NCI-H2107 (cell line): Measurements from ENCODE around the gene MEGF6.

Source experiments
- DNase-seq: peaks from one replicate; lab custom pipeline; 2025; lab: John Stamatoyannopoulos, UW

Gene MEGF6

DNA sequence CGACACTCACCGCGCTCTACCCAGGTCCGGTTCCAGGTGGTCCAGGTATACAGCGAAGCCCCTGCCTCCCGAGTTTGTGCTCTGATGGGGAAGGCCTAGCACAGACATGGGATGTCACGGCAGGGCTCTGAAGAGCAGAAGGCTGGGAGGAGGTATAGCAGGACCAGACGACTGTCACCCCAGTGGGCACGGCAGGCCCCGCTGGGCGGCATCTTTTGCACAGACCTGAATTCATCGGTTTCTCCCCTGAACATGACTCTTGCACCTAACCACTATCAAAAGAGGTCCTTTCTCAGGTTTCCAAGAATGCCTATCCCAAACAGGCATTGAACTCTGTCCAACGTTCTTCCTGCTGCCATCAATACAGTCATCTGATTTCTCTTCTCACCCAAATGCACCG lies 126.3 kb downstream of the MEGF6 start:
- DNase-seq, result no peak

DNA sequence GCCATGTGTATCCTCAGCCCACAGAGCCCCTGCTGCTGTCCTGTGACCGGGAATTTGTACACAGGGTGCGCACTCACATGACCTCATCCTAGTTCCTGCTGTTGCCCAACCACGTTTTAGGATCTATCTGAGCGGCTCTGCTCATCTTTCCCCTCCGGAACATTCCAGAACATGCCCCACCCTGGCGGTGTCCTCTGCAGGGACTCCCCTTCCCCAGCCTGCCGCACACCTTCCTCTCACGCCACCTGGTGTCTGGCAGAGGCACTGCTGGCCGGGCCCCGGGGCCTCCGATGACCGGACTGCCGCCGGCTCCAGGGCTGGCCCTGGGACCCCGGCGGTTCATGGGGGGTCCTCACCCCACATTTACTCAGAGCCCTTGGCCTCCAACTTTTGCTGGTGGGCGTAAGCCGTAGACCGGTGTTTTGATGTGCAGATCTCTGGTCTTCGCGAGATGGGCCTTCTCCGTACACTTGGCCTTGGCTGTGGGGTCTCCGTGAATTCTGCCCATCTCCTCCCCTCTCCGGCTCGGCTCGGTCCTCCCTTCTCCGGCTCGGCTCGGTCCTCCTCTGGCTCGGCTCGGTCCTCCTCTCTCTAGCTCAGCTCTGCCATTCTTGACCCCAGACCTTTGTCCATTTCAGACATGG lies 127.4 kb downstream of the MEGF6 start:
- DNase-seq, result no peak

DNA sequence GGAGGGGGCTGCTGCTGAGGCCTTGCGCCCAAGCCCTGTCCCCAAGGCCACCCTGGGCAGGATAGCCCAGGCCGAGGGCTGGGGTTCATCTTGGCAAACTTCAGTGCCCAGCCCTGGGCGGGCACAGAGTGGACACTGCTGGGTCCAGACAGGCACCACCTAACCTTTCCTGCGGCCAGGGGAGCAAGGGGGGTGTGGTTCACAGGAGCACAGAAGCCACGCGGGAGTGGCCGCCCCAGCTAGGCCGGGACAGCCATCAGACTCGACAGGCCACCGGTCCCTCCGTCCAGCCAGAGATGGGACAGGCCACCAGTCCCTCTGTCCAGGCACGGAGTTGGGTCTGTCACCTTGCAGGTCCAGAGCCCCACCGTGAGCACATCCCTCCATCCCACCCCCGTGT lies 127.9 kb downstream of the MEGF6 start:
- DNase-seq, result no peak

DNA sequence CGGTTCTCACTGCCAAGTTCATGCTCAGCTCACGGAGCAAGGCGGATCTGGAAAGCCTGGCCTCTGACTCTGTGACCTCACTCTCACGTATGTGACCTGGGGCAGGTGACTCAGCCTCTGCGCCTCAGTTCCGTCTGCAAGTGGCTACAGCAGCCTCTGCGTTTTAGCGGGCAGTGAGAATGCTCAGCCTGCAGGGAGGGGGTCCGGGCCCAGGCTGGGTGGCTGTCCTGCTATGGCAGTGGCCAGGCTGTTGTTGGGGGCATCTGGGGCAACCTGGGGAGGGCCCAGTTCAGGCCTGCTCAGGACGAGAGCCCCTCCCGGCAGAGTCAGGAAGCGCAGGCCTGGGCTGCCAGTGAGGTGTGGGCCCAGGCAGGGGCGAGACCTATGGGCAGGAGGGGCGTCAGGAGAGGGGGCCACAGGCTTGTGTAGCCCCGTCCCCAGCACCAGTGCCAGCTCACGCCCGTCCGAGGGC lies 128.9 kb downstream of the MEGF6 start:
- no peak for DNase-seq

DNA sequence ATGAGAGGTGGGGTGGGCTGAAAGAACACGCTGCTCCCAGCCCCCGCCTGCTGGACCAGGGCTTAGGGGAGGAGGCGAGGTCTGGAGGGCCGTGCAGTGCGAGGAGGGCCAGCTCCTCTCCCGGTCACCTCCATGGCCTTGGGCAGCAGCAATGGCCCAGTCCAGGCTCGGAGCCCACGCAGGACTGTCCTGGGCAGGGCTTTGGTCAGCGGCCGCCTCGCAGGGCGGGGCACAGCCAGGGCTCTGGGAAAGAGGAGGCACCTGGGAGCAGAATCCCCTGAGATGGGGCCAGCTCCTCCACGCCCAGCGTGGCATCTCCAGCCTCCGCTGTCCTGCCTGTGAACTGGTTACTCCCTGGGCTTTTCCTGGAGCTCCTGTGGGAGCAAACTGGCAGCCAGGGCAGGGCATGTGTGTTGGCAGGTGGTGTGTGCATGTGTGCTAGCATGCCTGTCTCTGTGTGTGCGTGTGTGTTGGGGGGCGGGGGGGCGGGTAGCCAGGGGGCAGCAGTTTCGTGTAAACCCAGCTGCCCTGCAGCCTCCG lies 129.4 kb downstream of the MEGF6 start:
- DNase-seq, result no peak

DNA sequence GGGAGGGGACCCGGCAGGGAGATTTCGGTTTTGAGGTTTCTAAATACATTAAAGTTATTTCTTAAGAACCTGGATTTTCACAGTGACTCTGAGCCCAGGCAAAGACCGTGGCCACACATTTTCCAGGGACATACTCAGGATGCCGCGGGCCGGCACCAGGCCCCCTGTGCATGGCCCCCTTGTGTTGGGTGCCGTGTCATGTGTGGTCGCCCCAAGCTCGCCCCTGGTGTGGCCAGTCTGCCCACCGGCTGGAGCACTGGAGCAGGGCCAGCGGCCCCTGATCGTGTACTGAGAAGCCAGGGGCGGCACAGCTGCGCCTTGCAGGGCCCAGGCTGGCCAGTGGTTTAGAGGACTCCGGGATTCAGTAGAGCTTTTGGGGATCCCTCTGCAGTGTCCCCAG lies 130.3 kb downstream of the MEGF6 start:
- no peak for DNase-seq

DNA sequence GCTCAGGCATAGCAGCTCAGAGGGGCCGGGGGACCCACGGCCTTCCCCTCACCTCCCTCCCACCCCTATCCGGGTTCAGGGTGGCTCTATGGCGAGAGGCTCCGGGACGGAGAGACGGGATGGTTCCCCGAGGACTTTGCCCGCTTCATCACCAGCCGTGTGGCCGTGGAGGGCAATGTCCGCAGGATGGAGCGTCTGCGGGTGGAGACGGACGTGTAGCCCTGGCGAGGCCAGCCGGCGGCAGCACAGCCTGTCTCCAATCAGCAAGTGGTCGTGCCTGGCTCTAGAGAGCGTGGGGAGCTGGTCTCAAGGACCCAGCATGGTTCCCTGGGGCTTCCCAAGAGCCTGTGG lies 131.0 kb downstream of the MEGF6 start:
- no peak for DNase-seq

DNA sequence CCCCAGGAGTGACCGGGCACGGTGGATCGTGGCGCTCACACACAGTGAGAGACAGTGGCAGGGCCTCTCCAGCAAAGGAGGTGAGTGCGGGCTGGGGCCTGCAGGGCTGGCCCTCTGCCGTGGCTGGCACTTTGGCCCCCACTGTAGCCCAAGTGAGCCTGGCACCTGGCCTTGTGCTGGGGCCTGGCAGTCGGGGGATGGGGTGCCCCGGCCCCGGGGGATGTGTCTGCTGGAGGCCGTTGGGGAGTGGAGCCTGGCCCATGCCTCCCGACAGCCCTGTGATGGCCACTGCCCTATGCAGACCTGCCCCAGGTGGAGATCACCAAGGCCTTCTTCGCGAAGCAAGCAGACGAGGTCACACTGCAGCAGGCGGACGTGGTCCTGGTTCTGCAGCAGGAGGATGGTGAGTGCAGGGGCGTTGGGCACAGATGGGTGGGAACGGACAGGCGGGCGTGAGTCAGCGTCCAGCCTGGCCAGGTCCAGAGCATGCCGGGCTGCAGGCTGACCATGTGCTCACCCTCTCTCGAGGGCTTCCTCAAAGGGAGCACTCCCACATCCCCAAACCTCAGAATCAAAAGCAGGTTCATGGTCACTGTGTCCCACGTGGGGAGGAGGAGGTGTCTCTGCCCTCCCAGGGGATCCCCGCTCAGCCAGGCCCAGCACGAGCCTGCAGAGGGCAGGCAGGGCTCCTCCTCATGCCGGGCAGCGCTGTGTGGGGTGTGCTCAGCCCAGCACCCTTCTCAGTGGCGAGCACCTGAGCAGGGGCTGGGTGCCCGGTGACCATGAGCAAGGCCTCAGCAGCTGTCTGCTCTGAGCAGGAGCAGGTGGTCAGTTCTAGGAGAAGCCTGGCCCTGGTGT lies 131.6 kb downstream of the MEGF6 start:
- no peak for DNase-seq

DNA sequence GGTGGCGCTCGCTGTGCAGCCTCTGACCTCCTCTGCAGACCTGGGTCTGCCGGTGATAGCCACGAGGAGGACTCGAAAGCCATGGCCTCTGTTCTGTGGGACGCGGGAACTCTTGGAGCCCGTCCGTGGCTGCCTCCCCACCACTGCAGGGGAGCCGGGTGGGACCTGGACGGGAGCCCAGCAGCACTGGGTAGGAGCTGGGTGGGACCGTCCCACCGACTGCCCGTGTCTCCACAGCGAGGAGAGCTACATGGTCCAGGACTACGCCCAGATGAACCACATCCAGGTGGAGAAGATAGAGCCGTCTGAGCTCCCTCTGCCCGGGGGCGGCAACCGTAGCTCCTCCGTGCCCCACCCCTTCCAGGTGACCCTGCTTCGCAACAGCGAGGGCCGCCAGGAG lies 133.1 kb downstream of the MEGF6 start:
- no peak for DNase-seq

DNA sequence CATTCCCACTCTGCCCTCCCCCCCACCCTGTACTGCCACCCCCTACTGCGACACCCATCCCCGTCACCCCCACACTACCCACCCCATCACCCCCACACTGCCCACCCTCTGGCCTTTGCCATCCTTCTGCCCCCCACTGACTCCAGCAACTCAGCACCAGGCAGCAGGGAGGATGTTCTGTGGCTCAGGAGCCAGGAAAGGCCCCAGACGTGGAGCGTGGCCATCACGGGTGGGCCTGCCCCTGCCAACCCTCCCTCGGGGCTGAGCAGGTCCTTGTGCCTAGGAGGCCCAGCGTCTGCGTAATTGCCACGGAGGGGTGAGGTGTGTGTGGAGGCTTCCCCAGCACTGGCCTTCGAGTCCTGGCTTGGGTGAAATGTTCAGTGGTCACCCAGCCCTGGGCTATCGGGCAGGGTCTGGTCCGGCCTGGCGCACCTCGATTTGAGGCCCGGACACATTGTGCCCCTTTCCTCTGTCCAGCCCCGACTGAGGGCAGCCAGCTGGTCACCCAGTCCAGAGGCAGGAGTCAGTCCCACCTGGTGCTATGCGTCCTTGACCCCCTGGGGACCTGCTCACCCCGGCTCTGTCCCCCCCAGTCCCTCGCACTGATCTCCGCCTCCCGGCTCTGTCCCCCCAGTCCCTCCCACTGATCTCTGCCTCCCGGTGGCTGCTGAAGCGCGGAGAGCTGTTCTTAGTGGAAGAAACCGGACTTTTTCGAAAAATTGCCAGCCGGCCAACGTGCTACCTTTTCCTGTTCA lies 133.9 kb downstream of the MEGF6 start:
- no peak for DNase-seq

DNA sequence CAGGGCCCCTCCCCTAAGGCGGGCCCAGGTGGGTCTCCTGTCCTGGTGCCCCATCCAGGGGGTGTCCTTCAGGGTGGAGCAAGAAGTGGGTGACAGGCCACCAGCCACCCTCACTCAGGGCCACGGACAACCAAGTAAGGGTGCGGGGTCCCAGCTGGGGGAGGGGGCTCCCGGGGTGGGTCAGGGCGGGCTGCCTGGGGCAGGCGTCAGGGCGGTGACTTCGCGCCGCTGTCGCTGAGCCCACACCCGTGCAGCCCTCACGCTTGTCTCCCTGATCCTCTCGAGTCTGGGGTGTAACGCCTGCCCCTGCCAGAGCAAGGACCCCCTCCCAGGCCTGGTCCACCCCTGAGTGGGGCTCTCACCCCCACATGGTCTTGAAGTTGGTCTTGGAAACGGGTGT lies 134.6 kb downstream of the MEGF6 start:
- DNase-seq, result no peak

DNA sequence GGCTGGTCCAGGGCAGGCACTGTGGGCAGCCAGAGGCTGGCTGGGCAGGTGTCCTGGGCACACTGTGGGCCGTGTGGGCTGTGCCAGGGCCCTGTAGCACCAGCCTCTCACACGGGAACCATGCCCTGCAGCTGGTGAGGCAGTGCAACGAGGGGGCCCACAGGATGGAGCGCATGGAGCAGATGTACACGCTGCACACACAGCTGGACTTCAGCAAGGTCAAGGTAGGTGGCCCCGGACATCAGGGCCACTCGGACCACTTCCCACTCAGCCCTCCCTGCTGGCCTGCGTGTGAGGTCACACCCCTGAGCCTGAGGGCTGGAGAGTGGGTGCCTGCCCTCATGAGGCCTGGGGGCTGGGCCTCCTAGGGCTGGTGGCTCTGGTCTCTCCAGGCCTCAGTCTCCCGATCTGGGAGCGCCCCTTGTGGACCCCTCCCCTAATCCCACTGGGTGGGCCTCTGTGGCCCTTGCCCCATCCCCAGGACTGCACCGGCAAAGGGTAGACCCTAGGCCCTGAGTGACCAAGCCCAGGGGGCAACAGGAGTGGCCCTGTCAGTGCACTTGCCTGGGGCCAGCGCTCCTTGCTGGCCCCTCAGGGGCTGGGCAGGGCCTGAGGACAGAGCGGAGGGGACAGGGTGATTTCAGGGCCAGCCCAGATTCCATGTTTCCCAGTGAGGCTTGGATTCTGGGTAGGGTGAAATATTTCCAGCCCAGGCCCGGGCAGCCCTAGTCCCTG lies 135.3 kb downstream of the MEGF6 start:
- DNase-seq, result no peak

DNA sequence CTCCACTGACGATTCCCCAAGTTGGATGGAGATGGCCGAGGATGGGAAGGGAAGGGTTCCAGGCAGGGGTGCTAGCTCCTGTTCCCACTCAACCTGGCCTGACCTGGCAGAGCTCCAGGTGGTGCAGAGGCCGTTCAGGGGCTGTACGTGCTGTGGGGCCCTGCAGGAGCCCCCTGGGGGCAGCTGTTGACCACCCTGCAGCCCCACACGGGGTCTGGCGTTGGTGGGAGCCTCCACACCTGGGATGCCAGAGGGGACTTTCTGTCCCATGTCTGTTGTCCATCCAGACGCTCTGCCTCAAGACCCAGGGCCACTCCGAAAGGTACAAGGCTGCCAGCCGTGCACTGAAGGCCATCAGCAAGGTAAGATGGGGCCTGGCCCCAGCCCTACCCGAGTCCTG lies 136.9 kb downstream of the MEGF6 start:
- no peak for DNase-seq

DNA sequence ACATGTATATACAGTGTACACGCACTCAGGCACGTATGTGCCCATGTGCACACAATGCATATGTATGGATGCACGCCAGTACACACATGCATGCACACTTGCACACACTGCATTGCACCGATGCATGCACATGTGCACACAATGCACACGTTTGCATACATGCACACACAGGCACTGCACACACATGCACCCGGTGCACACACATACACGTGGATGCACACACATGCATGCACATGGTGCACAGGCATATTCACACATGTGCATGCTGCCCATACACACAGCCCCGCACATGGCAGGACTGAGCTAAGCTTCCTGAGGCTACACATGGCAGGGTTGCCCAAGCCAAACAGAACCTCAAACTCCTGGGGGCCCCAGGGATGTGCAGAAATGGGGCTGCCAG lies 137.3 kb downstream of the MEGF6 start:
- no peak for DNase-seq

DNA sequence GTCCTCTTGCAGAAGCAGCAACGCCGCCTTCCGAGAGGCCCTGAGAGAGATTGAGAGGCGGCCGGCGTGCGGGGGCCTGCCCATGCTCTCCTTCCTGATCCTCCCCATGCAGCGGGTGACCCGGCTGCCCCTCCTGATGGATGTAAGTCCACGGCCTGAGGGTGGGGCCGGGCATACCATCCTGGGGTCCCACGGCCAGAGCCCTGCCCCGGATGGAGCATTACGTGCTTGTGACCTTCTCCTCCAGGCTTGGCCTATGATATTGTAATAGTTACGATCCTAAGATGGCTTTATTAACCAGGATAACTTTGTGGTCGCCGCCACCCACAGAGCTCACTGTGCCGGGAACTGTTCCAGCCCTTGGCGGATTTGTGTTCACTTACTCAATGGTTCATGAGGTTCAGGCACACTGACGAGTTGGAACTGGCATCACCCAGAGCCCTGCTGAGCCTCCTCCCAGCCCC lies 137.9 kb downstream of the MEGF6 start:
- no peak for DNase-seq

DNA sequence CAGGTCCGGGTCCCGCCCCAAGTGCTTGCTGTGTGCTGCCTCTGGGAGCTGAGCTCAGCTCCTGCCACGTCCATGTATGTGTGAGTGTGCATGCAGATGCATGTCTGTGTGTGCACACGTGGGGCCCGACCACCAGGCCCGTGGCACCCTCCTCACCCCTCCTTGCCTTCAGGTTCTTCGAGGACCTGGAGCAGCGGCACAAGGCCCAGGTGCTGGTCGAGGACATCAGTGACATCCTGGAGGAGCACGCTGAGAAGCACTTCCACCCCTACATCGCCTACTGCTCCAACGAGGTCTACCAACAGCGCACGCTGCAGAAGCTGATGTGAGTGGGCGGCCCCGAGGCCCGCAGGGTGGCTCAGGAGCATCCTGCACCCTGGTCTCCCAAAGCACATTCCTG lies 138.4 kb downstream of the MEGF6 start:
- DNase-seq, result no peak

DNA sequence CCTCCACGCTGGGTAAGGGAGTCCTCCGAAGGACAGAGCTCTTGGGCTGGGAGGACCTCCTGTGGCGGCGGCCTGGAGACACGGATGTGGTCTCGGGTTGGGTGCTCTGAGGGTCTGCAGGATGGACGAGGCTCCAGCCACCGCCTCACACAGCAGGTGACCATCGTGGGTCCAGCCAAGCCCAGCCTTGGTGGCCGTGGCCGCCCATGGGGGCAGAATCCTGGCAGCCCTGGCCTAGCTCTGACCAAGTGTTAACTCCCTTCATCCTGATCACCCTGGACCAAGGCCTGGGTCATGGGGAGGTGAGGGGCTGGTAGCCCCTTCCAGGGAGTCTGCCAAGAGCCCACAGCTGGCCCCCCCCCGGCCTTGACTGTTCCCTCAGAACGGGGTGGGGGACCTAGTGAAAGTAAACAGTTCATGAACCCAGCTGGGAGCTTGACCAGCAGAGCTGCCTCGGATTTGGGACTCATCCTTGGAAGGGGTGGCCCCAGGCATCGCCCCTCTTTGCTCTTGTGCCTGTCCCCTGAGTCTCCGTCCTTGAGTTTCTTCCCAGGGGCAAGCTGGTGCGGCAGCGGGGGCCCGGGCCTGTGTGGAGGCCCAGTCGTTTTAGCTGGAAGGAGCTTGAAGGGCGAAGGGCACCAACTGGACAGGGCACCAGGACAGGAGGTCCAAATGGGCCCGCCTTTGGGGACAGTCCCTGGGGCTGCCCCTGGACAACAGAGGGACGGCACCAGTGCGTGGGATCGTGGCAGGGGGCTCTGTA lies 139.0 kb downstream of the MEGF6 start:
- no peak for DNase-seq

DNA sequence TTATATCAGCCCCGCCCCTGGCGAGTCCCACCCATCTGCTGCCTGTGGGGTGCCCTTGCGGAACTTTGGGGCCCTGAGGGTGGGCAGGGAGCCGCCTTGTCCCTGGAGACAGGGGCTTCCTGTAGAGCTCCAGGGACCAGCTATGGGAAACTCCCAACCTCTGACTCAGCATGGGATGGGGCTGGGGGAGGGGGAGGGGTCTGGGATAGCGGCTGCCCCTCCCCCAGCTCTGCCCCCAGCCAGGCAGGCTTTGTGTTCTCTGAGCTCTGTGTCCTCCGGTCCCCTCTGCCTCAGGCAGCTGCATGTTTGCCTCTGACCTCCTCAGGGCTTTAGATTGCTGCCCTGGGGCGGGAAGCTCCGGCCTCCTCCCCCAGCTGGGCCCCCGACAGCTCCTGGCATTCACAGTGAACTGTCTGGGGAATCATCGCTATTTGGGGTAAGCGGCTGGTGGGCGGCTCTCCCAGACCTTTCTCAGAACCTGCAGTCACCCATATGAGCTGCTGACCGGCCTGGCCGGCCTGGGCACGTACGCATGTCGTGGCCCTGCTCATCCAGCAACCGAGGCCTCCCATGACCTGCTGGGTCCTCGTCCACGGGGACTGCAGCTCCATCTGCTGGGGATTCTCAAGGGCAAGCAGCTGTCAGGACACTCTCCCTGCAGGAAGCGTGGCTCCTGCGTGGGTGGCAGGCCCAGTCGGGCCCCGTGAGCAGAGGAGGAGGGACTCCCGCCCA lies 139.8 kb downstream of the MEGF6 start:
- no peak for DNase-seq

DNA sequence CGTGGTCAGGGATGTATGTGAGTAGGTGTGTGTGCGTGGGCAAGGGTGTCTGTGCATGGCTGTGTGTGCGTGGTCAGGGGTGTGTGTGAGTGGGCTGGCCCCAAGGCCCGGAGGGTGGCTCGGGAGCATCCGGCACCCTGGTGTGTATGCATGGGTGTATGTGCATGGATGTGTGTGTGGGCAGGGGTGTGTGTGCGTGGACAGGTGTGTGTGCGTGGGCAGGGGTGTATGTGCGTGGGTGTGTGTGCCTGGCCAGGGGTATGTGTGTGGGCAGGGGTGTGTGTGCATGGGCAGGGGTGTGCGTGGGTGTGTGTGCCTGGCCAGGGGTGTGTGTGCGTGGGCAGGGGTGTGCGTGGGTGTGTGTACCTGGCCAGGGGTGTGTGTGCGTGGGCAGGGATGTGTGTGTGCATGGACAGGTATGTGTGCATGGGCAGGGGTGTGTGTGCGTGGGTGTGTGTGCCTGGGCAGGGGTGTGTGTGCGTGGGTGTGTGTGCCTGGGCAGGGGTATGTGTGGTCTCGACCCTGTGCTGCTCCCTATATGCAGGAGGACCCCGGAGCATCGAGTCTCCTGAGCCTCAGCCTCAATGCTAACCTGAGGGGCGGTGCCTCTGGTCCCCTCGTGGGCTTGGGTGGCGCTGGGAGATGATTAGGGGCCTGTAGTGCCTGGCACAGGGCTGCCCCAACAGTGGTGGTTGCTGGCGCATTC lies 140.5 kb downstream of the MEGF6 start:
- no peak for DNase-seq
